GM23248 (cell line): ENCODE data around the gene OSER1. TPM values are rescaled to one million over a fixed set of nuclear protein-coding genes. Genes with fewer than 3 reads are reported as not detected.

Experiments used
- DNase-seq: peaks from one replicate; pipeline ENCODE4 v3.0.0-alpha.2; 2015
- H2AFZ ChIP-seq: fragments of 200-600 bp; sonication (generic); 2 replicates; pipeline ENCODE4 v1.6.1; 2016; ENCODE audit warnings: antibody characterized with exemption
- H3F3A ChIP-seq: fragments of 200-600 bp; sonication (generic); 2 replicates; pipeline ENCODE4 v1.6.1; 2016; ENCODE audit warnings: mild to moderate bottlenecking, antibody characterized with exemption, mixed run types; ENCODE audit not compliant: insufficient read depth
- H3K27ac ChIP-seq: fragments of 200-600 bp; sonication (generic); 2 replicates; pipeline ENCODE4 v1.5.1; 2016; ENCODE audit warnings: mild to moderate bottlenecking
- H3K27me3 ChIP-seq: fragments of 200-600 bp; sonication (generic); replicated peaks from 2 replicates; pipeline ENCODE4 v1.6.1; 2016; ENCODE audit warnings: mild to moderate bottlenecking; ENCODE audit not compliant: insufficient read depth
- H3K36me3 ChIP-seq: fragments of 200-600 bp; sonication (generic); 2 replicates; pipeline ENCODE4 v1.6.1; 2016; ENCODE audit warnings: low read depth, mild to moderate bottlenecking
- H3K4me1 ChIP-seq: fragments of 200-600 bp; sonication (generic); 2 replicates; pipeline ENCODE4 v1.6.1; 2016; ENCODE audit warnings: mild to moderate bottlenecking; ENCODE audit not compliant: insufficient read depth
- H3K4me2 ChIP-seq: fragments of 200-600 bp; sonication (generic); one replicate; pipeline ENCODE4 v1.6.1; 2016; ENCODE audit warnings: mild to moderate bottlenecking; ENCODE audit not compliant: unreplicated experiment
- H3K4me3 ChIP-seq: fragments of 200-600 bp; sonication (generic); 2 replicates; pipeline ENCODE4 v1.5.1; 2016; ENCODE audit warnings: mild to moderate bottlenecking
- H3K79me2 ChIP-seq: fragments of 200-600 bp; sonication (generic); 2 replicates; pipeline ENCODE4 v1.6.1; 2016; ENCODE audit warnings: mild to moderate bottlenecking; ENCODE audit not compliant: insufficient read depth
- H3K9ac ChIP-seq: fragments of 200-600 bp; sonication (generic); 2 replicates; pipeline ENCODE4 v1.6.1; 2016; ENCODE audit warnings: mild to moderate bottlenecking
- H3K9me2 ChIP-seq: fragments of 200-600 bp; sonication (generic); 2 replicates; pipeline ENCODE4 v1.6.1; 2016; ENCODE audit warnings: mixed run types, mild to moderate bottlenecking, moderate library complexity; ENCODE audit not compliant: insufficient read depth
- H3K9me3 ChIP-seq: fragments of 200-600 bp; sonication (generic); one replicate; pipeline ENCODE4 v1.6.1; 2017; ENCODE audit warnings: low read depth
- H4K20me1 ChIP-seq: fragments of 200-600 bp; sonication (generic); 2 replicates; pipeline ENCODE4 v1.6.0; 2016; ENCODE audit not compliant: insufficient read depth
- EZH2 ChIP-seq: fragments of 200-600 bp; sonication (generic); IDR thresholded peaks from 2 replicates; pipeline ENCODE4 v1.6.1; 2018; ENCODE audit warnings: antibody characterized with exemption, mild to moderate bottlenecking; ENCODE audit not compliant: insufficient read depth, poor library complexity, severe bottlenecking
- EZH2phosphoT487 ChIP-seq: fragments of 200-600 bp; sonication (generic); IDR thresholded peaks from 2 replicates; pipeline ENCODE4 v1.6.1; 2018; ENCODE audit warnings: antibody characterized with exemption, moderate library complexity, mild to moderate bottlenecking, low read depth; ENCODE audit not compliant: insufficient read depth
- WGBS, 2 experiments: methylation state at CpG; one replicate each; pipeline ENCODE4 v1.1.6; 2015 to 2017; ENCODE audit warnings: low lambda C conversion rate in 2 of 2, low coverage in 1 of 2; ENCODE audit errors: missing lambda C conversion rate in 2 of 2; 5-methylcytosine and 5-hydroxymethylcytosine counted together
- in situ Hi-C: fragments of 300-500 bp; cut with MboI; formaldehyde crosslinking; loops from 2 replicates; pipeline ENCODE4 v1.15.0; 2020
- polyA plus RNA-seq: library from polyadenylated mRNA; unstranded; fragments of >200 nt; fragmentation: Nextera tagmentation; extraction: Ambion mirVana; gene quantifications from 2 replicates; pipeline ENCODE4 v1.2.1, GENCODE V29; 2016
- total RNA-seq: library from RNA; depleted of rRNA; stranded (reverse); fragments of >200 nt; shearing (Covaris generic); gene quantifications from 2 replicates; pipeline ENCODE4 v1.2.3, GENCODE V29; 2014

The OSER1 gene
- total and polyA plus RNA-seq, 2 experiments from 2014 or later, result 36.2 to 43.8 TPM

- Histone ChIP-seq H2AFZ (no peak overlapping the region), H3K9me2 (no peaks in the 10 kb centered on the region), H3K4me3 (no peak overlapping the region), H3K36me3 (no peaks in the 10 kb centered on the region), H3K4me1 (no peaks in the 10 kb centered on the region), H3K27ac (no peak overlapping the region), H3K4me2 (no peak overlapping the region), H3F3A (no peaks in the 10 kb centered on the region), H3K9me3 (no peaks in the 10 kb centered on the region), H4K20me1 (no peaks in the 10 kb centered on the region), H3K27me3 (no peaks in the 10 kb centered on the region), H3K79me2 (no peaks in the 10 kb centered on the region), H3K9ac (no peak overlapping the region)
- TF ChIP-seq EZH2phosphoT487 (no peak), EZH2 (no peak)
- DNase-seq, result no peak
- in situ Hi-C loops, result no loop called here
- 68 to 69% methylated on average over 10 of the region's 10 CpGs for whole genome bisulfite sequencing, 2 experiments
Measured at GRCh38 chr20:44231713-44232468, 21.3 kb upstream of the OSER1 start.

GRCh38 chr20:44231193-44231592, 20.6 kb upstream of the OSER1 start:
- Histone ChIP-seq H4K20me1 (no peaks in the 10 kb centered on the region), H3K9ac (no peak overlapping the region), H2AFZ (no peak overlapping the region), H3K79me2 (no peaks in the 10 kb centered on the region), H3K4me3 (no peak overlapping the region), H3K36me3 (no peaks in the 10 kb centered on the region), H3K4me2 (no peak overlapping the region), H3K9me3 (no peaks in the 10 kb centered on the region), H3K9me2 (no peaks in the 10 kb centered on the region), H3K27ac (no peak overlapping the region), H3K4me1 (no peaks in the 10 kb centered on the region), H3K27me3 (no peaks in the 10 kb centered on the region), H3F3A (no peaks in the 10 kb centered on the region)
- TF ChIP-seq EZH2 (no peak), EZH2phosphoT487 (no peak)
- 89 to 91% methylated on average over 7 of the region's 7 CpGs for WGBS, 2 experiments
- no peak for DNase-seq
- in situ Hi-C loops, result no loop called here

- no peaks in the 10 kb centered on the region for H3K9me3 ChIP-seq
- no peak overlapping the region for H3K4me3 ChIP-seq
- TF ChIP-seq EZH2phosphoT487 (no peak), EZH2 (no peak)
- H3K9ac ChIP-seq, result no peak overlapping the region
- H3K27me3 ChIP-seq, result no peaks in the 10 kb centered on the region
- H3F3A ChIP-seq, result no peaks in the 10 kb centered on the region
- no peaks in the 10 kb centered on the region for H3K79me2 ChIP-seq
- H3K4me2 ChIP-seq, result no peak overlapping the region
- H3K36me3 ChIP-seq, result no peaks in the 10 kb centered on the region
- in situ Hi-C loops, result no loop called here
- H2AFZ ChIP-seq, result no peak overlapping the region
- no peak overlapping the region for H3K27ac ChIP-seq
- DNase-seq, result no peak
- no peaks in the 10 kb centered on the region for H3K9me2 ChIP-seq
- WGBS, 2 experiments, result 66 to 71% methylated on average over 17 of the region's 17 CpGs
- no peaks in the 10 kb centered on the region for H3K4me1 ChIP-seq
- H4K20me1 ChIP-seq, result no peaks in the 10 kb centered on the region
Measured at GRCh38 chr20:44228465-44229258, 18.1 kb upstream of the OSER1 start.

- 70 to 78% methylated on average over 5 of the region's 5 CpGs for WGBS, 2 experiments
- no peak overlapping the region for H3K9ac ChIP-seq
- H4K20me1 ChIP-seq, result no peaks in the 10 kb centered on the region
- no peak overlapping the region for H3K27ac ChIP-seq
- H3K9me2 ChIP-seq, result no peaks in the 10 kb centered on the region
- H3K9me3 ChIP-seq, result no peaks in the 10 kb centered on the region
- no peak overlapping the region for H3K4me2 ChIP-seq
- H2AFZ ChIP-seq, result no peak overlapping the region
- no peak overlapping the region for H3K4me3 ChIP-seq
- no peaks in the 10 kb centered on the region for H3F3A ChIP-seq
- no peak for DNase-seq
- TF ChIP-seq EZH2 (no peak), EZH2phosphoT487 (no peak)
- H3K27me3 ChIP-seq, result no peaks in the 10 kb centered on the region
- H3K36me3 ChIP-seq, result no peaks in the 10 kb centered on the region
- H3K79me2 ChIP-seq, result no peaks in the 10 kb centered on the region
- H3K4me1 ChIP-seq, result no peaks in the 10 kb centered on the region
- in situ Hi-C loops, result loop anchor here (25.0 kb wide), 1 partner anchor 388 kb away; no protein-coding TSS in a partner anchor
Measured at GRCh38 chr20:44224637-44225036, 14.1 kb upstream of the OSER1 start.
